NCI-H82 treated with DMSO at 0.1 percent for 48 hours (cell line): Measurements from ENCODE around the gene DENR.
"Not testable (repeated sequence)": the region's sequence is repeated elsewhere in the genome, so short reads cannot be mapped to it uniquely, and the experiment has no call there.

Source experiments
- DNase-seq: peaks from one replicate; lab custom pipeline; 2025; ENCODE audit not compliant: unreplicated experiment; lab: John Stamatoyannopoulos, UW

DENR gene

DNA sequence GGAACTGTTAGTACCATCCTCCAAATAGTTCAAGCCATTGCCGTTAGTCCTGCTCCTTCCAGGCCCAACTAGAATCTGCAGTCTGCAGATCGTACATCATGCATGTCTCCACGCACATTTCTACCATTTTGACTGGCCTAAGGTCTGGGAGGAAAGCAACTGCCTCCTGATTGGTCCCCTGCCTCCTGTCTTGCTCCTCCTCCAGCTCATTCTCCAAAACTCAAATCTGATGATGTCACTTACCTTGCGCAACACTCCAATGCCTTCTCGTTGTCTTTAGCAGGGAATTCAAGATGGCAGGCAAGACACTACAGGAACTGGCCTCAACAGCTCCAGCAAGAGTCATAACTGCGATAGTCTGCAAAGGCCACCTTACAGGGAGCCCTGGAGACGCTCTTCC is 12.3 kb upstream of the DENR start:
- no peak for DNase-seq

DNA sequence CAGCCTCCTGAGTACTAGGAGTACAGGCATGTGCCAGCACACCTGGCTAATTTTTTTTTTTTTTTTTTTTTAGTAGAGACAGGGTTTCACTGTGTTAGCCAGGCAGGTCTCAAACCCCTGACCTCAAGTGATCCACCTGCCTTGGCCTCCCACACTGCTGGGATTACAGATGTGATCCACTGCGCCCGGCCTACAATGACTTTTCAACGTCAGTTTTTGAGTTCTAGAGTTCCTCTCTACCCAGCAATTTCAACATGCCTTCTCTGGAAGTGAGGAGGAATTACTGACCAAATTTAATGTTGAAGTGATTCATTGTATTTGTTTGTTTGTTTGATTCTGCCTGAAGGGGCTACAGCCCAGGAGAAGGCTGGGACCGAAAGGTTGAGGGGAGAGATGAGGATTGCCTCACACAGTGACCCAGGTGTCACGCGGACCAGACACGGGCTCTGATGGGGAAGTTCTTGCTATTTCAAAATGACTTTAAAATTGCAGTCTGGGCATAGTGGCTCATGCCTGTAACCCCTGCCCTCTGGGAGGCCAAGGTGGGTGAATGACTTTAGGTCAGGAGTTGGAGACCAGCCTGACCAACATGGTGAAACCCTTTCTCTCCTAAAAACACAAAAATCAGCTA is 8.6 kb upstream of the DENR start:
- no peak for DNase-seq

DNA sequence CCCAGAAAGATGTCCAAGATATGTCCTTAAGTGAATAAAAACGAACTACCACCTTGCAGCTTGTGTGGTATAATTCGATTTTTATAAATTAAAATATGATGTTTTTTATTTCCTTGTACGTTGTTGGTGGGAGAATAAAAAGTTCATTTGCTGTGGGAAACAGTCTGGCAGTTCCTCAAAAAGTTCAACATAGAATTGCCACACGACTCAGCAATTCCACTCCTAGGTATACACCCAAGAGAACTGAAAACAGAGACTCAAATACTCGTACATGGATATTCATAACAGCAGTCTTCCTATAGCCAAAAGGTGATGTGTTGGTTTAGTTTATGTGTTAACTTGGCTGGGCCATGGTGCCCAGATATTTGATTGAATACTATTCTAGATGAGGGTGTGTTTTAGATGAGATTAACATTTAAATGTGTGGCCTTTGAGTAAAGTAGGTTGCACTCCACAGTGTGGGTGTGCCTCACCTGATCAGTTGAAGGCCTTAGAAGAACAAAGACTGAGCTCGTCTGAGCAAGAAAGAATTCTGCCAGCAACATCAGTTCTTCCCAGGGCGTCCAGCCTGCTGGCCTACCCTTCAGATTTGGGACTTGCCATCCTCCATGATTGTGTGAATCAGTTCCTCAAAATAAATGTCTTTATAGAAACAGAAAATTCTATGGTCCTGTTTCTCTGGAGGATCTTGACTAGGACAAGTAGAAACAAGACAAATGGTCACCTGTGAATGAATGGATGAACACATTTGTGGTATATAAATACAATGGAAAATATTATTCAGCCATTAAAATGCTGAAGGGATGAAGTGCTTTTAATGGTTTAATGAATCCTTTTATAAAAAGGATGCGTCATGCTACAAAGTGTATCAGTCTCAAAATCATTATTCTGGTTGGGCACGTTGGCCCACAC is 5.1 kb upstream of the DENR start:
- no peak for DNase-seq

DNA sequence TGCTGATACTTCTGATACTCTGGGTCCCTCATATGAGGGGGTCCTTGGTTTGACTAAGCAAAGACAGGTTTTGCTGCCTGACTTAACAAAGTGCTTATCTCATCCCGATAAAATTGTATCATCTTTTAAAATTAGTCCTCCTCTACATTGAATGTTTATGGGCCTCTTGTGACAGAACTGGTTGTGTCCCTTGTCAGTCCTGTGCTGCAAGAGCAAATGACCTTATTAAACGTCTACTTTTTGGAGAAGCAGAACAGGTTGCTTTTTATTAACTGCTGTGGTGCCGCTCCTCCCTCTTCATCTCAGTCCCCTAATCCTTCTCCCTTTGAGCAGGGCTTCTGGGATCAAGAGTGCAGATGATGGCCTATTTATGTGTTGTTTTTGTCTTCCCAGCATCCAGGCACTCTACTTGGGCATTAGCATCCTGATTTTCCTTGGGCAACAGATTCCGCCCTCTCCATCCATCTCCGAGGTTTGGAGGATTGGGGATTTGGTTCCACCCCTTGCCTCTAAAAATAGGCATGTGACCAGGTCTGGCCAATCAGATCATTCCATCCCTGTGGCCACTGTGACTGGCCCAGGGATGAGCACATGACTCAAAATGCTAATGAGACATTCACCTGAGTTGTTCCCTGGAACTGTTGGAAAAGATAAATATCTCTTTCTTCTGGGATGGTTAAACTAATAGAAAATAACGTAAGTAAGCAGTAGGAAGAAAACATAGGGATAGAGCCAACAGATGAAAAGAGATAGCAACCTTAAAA is 2.9 kb upstream of the DENR start:
- DNase-seq = no peak

DNA sequence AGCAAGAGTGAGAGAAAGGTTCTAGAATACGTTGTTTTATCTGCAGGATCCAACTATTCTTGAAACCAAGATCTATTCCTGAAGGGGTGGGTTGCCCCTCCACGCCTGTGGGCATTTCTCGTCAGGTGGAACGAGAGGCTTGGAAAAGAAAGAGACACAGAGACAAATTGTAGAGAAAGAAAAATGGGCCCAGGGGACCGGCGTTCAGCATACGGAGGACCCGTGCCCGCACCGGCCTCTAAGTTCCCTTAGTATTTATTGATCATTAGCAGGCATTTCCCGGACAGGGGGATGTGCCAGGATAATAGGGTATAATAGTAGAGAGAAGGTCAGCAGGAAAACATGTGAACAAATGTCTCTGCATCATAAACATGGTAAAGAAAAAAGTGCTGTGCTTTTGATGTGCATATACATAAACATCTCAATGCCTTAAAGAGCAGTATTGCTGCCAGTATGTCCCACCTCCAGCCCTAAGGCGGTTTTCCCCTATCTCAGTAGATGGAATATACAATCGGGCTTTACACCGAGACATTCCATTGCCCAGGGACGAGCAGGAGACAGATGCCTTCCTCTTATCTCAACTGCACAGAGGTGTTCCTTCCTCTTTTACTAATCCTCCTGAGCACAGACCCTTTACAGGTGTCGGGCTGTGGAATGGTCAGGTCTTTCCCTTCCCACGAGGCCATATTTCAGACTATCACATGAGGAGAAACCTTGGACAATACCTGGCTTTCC is 1.7 kb upstream of the DENR start:
- not testable (repeated sequence) for DNase-seq

DNA sequence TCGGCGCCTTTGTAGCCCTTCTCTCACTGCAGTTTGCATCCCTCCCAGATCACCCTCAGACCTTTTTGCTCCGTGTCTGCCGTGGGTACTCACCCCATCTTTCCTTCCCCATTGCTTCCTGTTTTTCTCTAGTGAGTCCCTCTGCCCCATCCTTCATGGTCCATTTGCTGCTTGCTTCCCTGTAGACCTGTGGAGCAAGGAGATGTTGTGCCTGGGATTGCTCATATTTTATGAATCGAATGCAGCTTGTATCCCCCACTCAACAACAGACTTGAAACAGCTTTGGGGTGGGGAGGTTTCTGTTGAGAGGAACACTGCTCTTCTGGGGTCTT is 661 bp downstream of the DENR start:
- no peak for DNase-seq

DNA sequence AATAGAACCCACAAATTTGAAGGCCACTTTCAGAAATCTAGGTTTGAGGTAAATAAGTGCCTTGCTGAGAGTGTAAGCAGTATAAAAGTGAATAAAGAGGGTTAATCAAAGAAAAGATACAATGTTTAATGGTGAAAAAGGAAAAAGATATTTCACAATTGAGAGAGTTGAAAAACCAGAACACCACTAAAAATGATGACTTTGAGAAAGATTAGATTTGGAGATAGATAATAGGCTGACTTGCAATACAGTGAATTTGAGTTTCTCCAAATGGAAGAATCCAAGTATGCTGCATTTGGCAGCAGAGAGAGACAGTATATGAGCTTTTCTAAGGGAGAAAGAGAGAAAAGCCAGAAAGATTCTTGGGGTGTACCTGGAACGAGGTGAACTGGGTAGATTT is 2.2 kb downstream of the DENR start:
- no peak for DNase-seq

DNA sequence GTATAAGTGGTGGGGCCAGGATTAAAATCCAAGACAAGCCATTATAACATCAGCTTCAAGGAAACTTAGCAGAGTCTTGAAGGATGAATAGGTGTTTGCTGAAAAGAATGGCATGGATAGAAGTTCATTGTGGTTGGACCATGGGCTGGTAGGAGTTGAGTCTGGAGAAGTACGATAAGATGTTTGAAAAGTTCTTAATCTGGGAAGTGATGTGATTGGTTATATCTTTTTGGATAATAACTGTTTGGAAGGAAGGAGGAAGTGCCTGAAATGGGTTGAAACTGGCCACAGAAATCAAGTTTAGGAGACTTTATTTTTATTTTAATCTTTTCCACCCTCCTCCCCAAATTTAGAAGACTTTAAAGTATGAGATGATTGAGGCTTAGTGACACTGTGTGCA is 4.9 kb downstream of the DENR start:
- DNase-seq = no peak

DNA sequence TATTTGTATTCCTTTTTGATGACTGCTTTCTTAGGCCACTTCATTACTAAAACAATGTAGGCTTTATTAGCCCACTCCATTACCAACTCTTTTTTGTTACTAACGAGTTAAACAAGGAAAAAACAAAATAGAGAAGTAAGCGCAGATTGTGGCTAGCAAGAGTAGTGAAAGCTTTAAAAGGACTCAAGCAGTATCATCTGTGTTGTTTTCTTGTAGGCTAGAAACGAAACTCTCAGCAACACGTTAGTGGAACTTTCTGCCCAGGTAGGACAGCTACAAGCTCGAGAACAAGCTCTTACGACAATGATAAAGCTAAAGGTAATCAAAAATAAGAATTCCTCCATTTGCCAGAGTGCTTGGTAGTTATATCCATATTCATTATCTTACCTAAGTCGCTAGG is 32.9 kb downstream of the DENR start:
- DNase-seq = no peak

DNA sequence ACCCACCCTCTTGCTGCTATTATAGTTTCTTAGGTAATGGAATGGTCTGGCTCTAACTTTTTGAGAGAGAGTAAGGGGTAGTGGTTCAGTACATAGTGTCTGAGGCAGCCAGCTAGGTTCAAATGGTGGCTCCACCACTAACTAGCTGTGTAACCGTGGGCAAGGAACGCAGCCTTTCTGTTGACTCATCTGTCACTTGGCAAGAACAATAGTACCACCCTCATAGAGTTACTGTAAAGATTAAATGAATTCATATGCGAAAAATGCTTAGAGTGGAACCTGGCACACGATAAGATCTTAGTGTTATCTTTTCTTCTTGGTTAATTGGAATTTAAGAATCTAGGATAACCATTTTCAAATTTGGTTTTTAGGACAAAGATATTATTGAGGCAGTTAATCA is 35.8 kb downstream of the DENR start:
- no peak for DNase-seq

DNA sequence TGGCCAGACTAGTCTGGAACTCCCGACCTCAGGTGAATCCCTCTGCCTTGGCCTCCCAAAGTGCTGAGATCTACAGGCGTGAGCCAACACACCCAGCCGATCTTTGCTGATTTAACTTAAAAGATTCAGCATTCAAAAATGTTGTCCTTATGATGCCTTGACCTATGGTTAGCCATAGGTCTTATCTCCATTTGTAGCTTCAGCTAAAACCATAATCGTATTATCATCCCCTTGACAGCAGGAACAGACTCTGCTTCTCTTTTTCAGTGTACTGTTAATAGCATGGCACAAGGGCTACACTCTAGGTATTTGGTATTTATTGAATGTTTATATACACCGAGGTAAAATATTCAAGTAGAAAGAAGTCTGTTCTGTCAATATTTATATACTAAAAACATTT is 37.0 kb downstream of the DENR start:
- DNase-seq = peak; percentile 78

DNA sequence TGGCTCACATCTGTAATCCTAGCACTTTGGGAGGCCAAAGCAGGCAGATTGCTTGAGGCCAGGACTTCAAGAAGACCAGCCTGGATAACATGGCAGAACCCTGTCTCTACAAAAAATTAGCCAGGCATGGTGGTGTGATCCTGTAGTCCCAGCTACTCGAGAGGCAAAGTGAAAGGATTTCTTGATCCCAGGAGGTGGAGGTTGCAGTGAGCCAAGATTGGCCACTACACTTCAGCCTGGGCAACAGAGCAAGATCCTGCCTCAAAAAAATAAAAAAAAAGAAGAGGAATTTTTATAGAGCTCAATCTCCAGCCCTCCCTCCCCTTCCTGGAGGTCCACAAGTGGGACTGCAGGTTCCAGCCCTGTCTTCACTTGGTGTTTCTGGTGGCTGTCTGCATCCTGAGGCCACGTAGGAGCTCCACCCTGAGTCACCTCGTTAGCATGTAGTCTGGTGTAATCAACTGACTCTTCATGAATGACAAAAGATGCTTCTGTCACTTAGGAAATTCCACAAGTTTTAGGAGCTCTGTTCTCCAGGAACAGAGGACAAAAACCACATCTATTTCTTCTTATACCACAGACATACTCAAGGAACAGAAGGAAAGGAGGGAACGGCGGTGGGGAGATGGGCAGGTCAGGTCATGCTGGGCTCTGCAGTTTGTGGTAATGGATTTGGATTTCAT is 37.9 kb downstream of the DENR start:
- DNase-seq = no peak

DNA sequence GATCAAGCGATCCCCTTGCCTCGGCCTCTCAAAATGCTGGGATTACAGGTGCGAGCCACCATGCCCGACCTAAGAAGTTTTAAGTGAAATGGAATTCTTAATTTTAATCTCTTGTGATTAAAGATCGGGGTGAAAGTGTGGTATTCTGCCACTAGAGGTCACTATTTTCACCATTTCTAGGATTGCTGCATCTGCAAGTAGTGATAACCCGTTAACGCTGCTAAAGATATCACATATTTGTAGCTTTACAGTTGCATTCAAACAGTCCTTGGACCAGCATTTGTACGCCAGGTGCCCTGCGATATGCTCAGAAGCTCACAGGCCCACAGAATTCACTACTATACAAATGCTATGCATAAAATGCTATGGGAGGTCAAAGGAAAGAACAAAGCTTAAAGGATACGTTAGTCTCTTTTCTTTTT is 41.1 kb downstream of the DENR start:
- peak; percentile 69 for DNase-seq

DNA sequence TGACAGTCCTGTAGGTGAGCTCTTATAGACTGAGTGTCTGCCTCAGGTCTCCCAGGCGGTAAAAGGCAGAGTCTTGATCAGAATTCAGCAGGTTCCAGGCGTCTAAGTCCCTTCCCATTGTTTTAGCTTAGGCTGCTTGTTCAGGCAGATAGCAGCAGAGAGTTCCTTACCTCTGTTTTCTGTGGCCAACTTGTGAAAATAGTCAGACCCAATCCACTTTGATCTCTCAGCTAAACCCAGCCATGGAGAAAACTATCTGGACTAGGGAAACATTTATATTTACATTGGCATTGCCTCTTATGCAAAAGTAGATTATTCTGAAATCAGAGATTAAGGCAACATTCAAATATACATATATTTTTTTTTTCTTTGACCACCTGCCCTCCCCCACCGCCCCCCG is 43.2 kb downstream of the DENR start:
- DNase-seq = no peak

DNA sequence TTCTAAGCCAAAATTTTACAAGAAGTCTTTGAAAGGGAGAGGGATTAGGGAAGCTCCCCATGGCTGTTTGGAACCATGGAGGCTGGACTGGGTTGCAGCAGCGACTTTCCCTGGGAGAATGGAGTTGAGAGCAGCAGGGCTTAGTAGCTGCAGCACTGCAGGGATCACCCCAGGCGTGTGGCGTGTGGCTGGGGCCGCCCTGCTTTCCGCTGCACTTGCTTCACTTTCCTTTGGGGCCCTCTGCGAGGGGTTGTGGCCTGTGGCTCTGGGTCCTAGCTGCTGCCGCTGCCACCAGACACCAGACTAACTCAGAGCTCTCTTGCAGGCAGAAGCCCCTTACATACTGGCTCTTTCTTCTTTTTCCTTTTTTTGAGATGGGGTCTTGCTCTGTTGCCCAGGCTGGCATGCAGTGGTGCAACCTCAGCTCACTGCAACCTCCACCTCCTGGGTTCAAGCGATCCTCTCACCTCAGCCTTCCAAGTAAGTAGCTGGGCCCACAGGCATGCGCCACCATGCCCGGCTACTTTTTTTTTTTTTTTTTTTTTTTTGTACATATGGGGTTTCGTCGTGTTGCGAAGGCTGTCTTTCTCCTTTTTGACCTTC is 47.1 kb downstream of the DENR start:
- no peak for DNase-seq

DNA sequence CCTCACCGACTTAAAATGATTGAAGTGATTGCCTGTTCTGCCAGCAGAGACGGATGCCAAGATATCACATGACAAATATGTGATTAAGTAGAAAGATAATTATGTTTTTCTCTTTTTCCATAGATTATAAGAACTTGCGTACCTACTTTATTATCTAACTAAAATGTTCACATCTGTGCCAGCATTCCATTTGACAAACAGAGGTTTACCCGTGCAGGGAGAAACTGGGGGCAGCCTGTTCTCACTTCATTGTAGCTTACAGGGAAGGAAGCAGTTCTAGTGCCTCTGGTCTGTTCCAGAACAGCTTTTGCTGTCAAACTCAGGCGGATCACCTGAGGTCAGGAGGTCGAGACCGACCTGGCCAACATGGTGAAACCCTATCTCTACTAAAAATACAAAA is 51.3 kb downstream of the DENR start:
- no peak for DNase-seq

DNA sequence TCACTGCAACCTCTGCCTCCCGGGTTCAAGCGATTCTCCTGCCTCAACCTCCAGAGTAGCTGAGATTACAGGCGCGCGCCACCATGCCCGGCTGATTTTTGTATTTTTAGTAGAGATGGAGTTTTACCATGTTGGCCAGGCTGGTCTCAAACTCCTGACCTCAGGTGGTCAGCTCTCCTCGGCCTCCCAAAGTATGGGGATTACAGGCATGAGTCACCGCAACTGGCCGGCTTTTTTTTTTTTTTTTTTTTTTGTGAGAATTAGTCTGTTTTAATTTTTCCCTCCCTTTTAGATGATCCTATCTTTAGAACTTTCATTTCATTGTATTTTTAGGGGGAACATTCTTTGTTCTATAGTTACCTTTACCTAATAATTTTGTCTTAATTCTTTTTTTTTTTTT is 52.3 kb downstream of the DENR start:
- DNase-seq = not testable (repeated sequence)

DNA sequence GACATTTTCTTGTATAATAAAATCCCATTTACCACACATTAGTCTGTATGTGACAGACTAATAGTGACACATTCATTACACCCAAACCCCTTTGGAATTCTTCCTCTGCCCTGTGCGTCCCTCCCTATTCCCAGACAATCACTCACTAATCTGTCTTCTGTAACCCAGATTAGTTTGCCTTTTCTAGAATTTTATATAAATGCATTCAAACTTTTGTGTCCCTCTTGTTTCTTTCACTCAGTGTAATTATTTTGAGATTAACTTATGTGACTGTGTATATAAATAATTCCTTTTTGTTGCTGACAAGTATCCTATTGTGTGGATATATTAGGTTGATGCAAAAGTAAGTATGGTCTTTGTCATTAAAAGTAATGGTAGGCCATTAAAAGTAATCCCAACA is 55.0 kb downstream of the DENR start:
- peak; percentile 26 for DNase-seq

DNA sequence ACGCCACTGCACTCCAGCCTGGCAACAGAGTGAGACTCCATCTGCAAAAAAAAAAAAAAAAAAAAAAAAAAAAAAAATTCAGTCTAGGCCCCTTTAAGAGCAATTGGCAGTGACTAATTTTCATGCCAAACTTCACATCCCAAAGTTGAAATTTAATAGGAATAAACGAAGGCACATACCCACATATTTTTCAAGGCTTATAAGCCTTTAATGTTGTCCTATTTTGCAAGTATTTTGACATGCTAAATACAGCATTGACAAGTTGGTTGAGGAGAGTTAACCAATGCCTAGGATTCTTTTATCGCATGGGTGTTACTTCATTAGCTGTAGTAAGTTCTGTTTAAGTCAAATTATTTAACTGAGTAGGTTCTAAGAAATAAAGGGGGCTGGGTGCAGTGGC is 59.2 kb downstream of the DENR start:
- no peak for DNase-seq

DNA sequence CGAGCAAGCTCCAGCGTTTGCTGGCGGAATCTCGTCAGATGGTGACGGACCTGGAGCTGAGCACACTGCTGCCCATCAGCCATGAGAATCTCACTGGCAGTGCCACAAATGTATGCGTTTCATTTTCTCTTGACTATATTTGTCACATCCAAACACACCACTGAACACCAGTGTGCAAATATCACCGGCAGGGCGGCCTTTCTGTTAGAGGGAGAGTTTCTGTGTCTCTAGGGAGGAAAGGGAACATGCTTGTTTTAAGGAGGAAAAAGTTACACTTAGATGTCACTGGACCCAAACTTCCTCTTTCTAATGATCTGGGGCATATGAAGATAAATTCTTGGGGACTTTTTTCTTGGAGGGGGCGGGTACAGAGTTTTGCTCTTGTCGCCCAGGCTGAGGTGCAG is 60.7 kb downstream of the DENR start:
- DNase-seq = no peak
